Liver (tissue), 3 donors: Measurements from ENCODE around the gene ATG4C.

ENCODE experiments used
- EGR1 ChIP-seq, 2 donors: IDR thresholded peaks; 2 replicates each; pipeline ENCODE4 v1.6.1; 2016 to 2018; ENCODE audit warnings: antibody characterized with exemption in 2 of 2, low read depth in 2 of 2
- GABPA ChIP-seq, 2 donors: IDR thresholded peaks in 1 of 2; conservative IDR thresholded peaks in 1 of 2; 2 replicates each; pipeline ENCODE4 v1.6.1; 2016; ENCODE audit warnings: antibody characterized with exemption in 2 of 2, mild to moderate bottlenecking in 1 of 2, moderate library complexity in 1 of 2
- HNF4G ChIP-seq: IDR thresholded peaks from 2 replicates; pipeline ENCODE4 v1.6.1; 2016; ENCODE audit warnings: antibody characterized with exemption
- JUND ChIP-seq, 2 donors: IDR thresholded peaks; 2 replicates each; pipeline ENCODE4 v1.6.1; 2016; ENCODE audit warnings: antibody characterized with exemption in 2 of 2
- SP1 ChIP-seq: IDR thresholded peaks from 2 replicates; pipeline ENCODE4 v1.6.1; 2018; ENCODE audit warnings: antibody characterized with exemption, mild to moderate bottlenecking
- TAF1 ChIP-seq: conservative IDR thresholded peaks from 2 replicates; pipeline ENCODE4 v1.6.1; 2016; ENCODE audit warnings: antibody characterized with exemption, mild to moderate bottlenecking
- YY1 ChIP-seq: IDR thresholded peaks from 2 replicates; pipeline ENCODE4 v1.6.1; 2016; ENCODE audit warnings: antibody characterized with exemption, mild to moderate bottlenecking
- TF ChIP-seq, protein P1 (sequence below): fragments of 150-350 bp; IDR thresholded peaks from 2 replicates; pipeline ENCODE4 v1.5.1; 2017; ENCODE audit warnings: improper control_type of control experiment, low read depth, low read length; ENCODE audit not compliant: missing input control
- TF ChIP-seq, protein P2 (sequence below): IDR thresholded peaks from 2 replicates; pipeline ENCODE4 v1.6.1; 2016; ENCODE audit warnings: antibody characterized with exemption, mild to moderate bottlenecking
- TF ChIP-seq, protein P3 (sequence below): IDR thresholded peaks from 2 replicates; pipeline ENCODE4 v1.6.1; 2016; ENCODE audit warnings: antibody characterized with exemption
- TF ChIP-seq, protein P4 (sequence below): IDR thresholded peaks from 2 replicates; pipeline ENCODE4 v1.6.1; 2016; ENCODE audit warnings: antibody characterized with exemption
- TF ChIP-seq, protein P5 (sequence below): IDR thresholded peaks from 2 replicates; pipeline ENCODE4 v1.6.1; 2016; ENCODE audit warnings: antibody characterized with exemption
- donor health status: healthy.
- donor health status: healthy.

DNA sequence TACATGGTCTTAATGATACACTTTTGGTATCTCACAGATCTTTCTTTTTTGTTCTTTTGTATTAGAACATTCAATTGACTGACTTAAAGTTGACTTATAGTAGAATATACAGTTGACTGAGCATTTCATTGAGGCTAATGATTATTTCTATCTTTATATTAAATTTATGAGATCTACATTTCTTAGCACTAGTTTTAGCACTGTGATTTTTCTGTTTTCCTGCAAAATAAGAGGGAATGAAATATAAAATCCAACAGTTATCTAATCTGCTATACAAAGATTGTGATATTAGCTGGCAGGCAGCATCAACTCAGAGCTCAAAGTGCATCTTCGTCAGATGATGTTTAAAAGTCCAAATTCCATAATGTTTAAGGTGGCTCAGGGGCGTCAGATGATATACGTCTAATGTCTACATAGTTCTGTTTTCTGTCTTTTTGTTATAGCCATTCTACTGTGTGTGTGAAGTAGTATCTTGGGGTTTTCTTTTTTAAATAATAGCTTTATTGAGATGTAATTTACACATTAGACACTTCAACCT is 85.4 kb downstream of the ATG4C start:
- TF ChIP-seq, protein P1, sequence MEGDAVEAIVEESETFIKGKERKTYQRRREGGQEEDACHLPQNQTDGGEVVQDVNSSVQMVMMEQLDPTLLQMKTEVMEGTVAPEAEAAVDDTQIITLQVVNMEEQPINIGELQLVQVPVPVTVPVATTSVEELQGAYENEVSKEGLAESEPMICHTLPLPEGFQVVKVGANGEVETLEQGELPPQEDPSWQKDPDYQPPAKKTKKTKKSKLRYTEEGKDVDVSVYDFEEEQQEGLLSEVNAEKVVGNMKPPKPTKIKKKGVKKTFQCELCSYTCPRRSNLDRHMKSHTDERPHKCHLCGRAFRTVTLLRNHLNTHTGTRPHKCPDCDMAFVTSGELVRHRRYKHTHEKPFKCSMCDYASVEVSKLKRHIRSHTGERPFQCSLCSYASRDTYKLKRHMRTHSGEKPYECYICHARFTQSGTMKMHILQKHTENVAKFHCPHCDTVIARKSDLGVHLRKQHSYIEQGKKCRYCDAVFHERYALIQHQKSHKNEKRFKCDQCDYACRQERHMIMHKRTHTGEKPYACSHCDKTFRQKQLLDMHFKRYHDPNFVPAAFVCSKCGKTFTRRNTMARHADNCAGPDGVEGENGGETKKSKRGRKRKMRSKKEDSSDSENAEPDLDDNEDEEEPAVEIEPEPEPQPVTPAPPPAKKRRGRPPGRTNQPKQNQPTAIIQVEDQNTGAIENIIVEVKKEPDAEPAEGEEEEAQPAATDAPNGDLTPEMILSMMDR: no peak
- TF ChIP-seq TAF1: no peak
- TF ChIP-seq GABPA (IDR thresholded peaks at IDR 0.05 in 1 of 2, conservative IDR thresholded peaks at IDR 0.05 in 1 of 2): no peak
- TF ChIP-seq, protein P2, sequence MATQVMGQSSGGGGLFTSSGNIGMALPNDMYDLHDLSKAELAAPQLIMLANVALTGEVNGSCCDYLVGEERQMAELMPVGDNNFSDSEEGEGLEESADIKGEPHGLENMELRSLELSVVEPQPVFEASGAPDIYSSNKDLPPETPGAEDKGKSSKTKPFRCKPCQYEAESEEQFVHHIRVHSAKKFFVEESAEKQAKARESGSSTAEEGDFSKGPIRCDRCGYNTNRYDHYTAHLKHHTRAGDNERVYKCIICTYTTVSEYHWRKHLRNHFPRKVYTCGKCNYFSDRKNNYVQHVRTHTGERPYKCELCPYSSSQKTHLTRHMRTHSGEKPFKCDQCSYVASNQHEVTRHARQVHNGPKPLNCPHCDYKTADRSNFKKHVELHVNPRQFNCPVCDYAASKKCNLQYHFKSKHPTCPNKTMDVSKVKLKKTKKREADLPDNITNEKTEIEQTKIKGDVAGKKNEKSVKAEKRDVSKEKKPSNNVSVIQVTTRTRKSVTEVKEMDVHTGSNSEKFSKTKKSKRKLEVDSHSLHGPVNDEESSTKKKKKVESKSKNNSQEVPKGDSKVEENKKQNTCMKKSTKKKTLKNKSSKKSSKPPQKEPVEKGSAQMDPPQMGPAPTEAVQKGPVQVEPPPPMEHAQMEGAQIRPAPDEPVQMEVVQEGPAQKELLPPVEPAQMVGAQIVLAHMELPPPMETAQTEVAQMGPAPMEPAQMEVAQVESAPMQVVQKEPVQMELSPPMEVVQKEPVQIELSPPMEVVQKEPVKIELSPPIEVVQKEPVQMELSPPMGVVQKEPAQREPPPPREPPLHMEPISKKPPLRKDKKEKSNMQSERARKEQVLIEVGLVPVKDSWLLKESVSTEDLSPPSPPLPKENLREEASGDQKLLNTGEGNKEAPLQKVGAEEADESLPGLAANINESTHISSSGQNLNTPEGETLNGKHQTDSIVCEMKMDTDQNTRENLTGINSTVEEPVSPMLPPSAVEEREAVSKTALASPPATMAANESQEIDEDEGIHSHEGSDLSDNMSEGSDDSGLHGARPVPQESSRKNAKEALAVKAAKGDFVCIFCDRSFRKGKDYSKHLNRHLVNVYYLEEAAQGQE: peak; percentile 66
- TF ChIP-seq, protein P3, sequence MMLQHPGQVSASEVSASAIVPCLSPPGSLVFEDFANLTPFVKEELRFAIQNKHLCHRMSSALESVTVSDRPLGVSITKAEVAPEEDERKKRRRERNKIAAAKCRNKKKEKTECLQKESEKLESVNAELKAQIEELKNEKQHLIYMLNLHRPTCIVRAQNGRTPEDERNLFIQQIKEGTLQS: no peak
- TF ChIP-seq, protein P4, sequence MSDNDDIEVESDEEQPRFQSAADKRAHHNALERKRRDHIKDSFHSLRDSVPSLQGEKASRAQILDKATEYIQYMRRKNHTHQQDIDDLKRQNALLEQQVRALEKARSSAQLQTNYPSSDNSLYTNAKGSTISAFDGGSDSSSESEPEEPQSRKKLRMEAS: no peak
- TF ChIP-seq, protein P5, sequence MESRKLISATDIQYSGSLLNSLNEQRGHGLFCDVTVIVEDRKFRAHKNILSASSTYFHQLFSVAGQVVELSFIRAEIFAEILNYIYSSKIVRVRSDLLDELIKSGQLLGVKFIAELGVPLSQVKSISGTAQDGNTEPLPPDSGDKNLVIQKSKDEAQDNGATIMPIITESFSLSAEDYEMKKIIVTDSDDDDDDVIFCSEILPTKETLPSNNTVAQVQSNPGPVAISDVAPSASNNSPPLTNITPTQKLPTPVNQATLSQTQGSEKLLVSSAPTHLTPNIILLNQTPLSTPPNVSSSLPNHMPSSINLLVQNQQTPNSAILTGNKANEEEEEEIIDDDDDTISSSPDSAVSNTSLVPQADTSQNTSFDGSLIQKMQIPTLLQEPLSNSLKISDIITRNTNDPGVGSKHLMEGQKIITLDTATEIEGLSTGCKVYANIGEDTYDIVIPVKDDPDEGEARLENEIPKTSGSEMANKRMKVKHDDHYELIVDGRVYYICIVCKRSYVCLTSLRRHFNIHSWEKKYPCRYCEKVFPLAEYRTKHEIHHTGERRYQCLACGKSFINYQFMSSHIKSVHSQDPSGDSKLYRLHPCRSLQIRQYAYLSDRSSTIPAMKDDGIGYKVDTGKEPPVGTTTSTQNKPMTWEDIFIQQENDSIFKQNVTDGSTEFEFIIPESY: peak; percentile 41
- TF ChIP-seq JUND (IDR thresholded peaks at IDR 0.05): peak in 1 of 2 donors; percentile 66
- peak; percentile 80 for TF ChIP-seq SP1
- TF ChIP-seq YY1: peak; percentile 41
- peak; percentile 84 for TF ChIP-seq HNF4G
- TF ChIP-seq EGR1 (IDR thresholded peaks at IDR 0.05; ENCODE audit: low read depth in 2 of 2): no peak
